H9 (cell line): ENCODE measurements around the gene CNGB1. TPM values are rescaled to one million over a fixed set of nuclear protein-coding genes. Genes with fewer than 3 reads are reported as not detected.
A peak's percentile ranks its signal among the peaks of the same experiment; 100 is the strongest.

Experiments used
- DNase-seq: peaks from one replicate; pipeline ENCODE4 v3.0.0-alpha.2; 2017
- H2AFZ ChIP-seq: one replicate; pipeline ENCODE4 v1.6.1; 2013; ENCODE audit warnings: mild to moderate bottlenecking, low read length, control low read depth, moderate library complexity
- H2AK5ac ChIP-seq: 2 replicates; pipeline ENCODE4 v1.6.1; 2013; ENCODE audit warnings: low read length, control low read depth, mixed read lengths; ENCODE audit not compliant: insufficient read length
- H2BK120ac ChIP-seq: one replicate; pipeline ENCODE4 v1.6.1; 2013; ENCODE audit warnings: low read depth, mild to moderate bottlenecking, low read length, control low read depth, inconsistent platforms; ENCODE audit not compliant: poor library complexity, severe bottlenecking
- H2BK12ac ChIP-seq: 2 replicates; pipeline ENCODE4 v1.6.1; 2013; ENCODE audit warnings: low read length, control low read depth, mixed read lengths, low read depth; ENCODE audit not compliant: insufficient read length
- H2BK15ac ChIP-seq: 2 replicates; pipeline ENCODE4 v1.6.1; 2013; ENCODE audit warnings: low read depth, low read length, control low read depth
- H2BK20ac ChIP-seq: one replicate; pipeline ENCODE4 v1.6.1; 2013; ENCODE audit warnings: low read depth, mild to moderate bottlenecking, low read length, control low read depth, inconsistent platforms; ENCODE audit not compliant: poor library complexity, severe bottlenecking
- H2BK5ac ChIP-seq: 2 replicates; pipeline ENCODE4 v1.6.1; 2013; ENCODE audit warnings: low read length, control low read depth, mixed read lengths; ENCODE audit not compliant: insufficient read length
- H3K14ac ChIP-seq: 2 replicates; pipeline ENCODE4 v1.6.1; 2013; ENCODE audit warnings: low read length, control low read depth; ENCODE audit not compliant: insufficient read depth
- H3K18ac ChIP-seq: 2 replicates; pipeline ENCODE4 v1.6.1; 2013; ENCODE audit warnings: low read depth, mild to moderate bottlenecking, mixed read lengths, low read length, control low read depth; ENCODE audit not compliant: insufficient read length
- H3K23ac ChIP-seq: 2 replicates; pipeline ENCODE4 v1.6.1; 2013; ENCODE audit warnings: low read length, control low read depth, mixed read lengths, low read depth; ENCODE audit not compliant: insufficient read length
- H3K23me2 ChIP-seq: 2 replicates; pipeline ENCODE4 v1.6.1; 2013; ENCODE audit warnings: low read depth, mild to moderate bottlenecking, mixed read lengths, low read length, control low read depth; ENCODE audit not compliant: insufficient read length, poor library complexity, severe bottlenecking
- H3K27ac ChIP-seq: 2 replicates; pipeline ENCODE4 v1.5.1; 2013; ENCODE audit warnings: low read length, control low read depth, mixed read lengths, low read depth; ENCODE audit not compliant: insufficient read length
- H3K27me3 ChIP-seq: 2 replicates; pipeline ENCODE4 v1.6.1; 2013; ENCODE audit warnings: low read length, control low read depth, inconsistent platforms; ENCODE audit not compliant: insufficient read depth
- H3K4ac ChIP-seq: 2 replicates; pipeline ENCODE4 v1.6.1; 2013; ENCODE audit warnings: low read depth, mild to moderate bottlenecking, control low read depth, inconsistent platforms, low read length, moderate library complexity
- H3K4me1 ChIP-seq: 2 replicates; pipeline ENCODE4 v1.6.1; 2013; ENCODE audit warnings: low read length, control low read depth, inconsistent platforms; ENCODE audit not compliant: insufficient read depth
- H3K4me2 ChIP-seq: 2 replicates; pipeline ENCODE4 v1.6.1; 2013; ENCODE audit warnings: low read length, control low read depth, mixed read lengths; ENCODE audit not compliant: insufficient read length, insufficient read depth
- H3K56ac ChIP-seq: 2 replicates; pipeline ENCODE4 v1.6.1; 2013; ENCODE audit warnings: low read depth, mild to moderate bottlenecking, mixed read lengths, low read length, control low read depth; ENCODE audit not compliant: insufficient read length
- H3K79me1 ChIP-seq: 2 replicates; pipeline ENCODE4 v1.6.1; 2013; ENCODE audit warnings: low read depth, mild to moderate bottlenecking, moderate library complexity, low read length, control low read depth, inconsistent platforms; ENCODE audit not compliant: insufficient read depth, poor library complexity, severe bottlenecking
- H3K79me2 ChIP-seq: 2 replicates; pipeline ENCODE4 v1.6.1; 2013; ENCODE audit warnings: low read length, control low read depth, inconsistent platforms; ENCODE audit not compliant: insufficient read depth
- H3K9ac ChIP-seq: 2 replicates; pipeline ENCODE4 v1.6.1; 2013; ENCODE audit warnings: low read length, control low read depth, mixed read lengths; ENCODE audit not compliant: insufficient read length; ENCODE audit errors: extremely low read depth
- H3K9me3 ChIP-seq: one replicate; pipeline ENCODE4 v1.6.1; 2013; ENCODE audit warnings: low read depth, low read length, inconsistent platforms; ENCODE audit not compliant: control insufficient read depth
- H3T11ph ChIP-seq: one replicate; pipeline ENCODE4 v1.6.1; 2013; ENCODE audit warnings: mild to moderate bottlenecking, low read length, control low read depth, inconsistent platforms
- H4K20me1 ChIP-seq: one replicate; pipeline ENCODE4 v1.6.1; 2013; ENCODE audit not compliant: control insufficient read depth, insufficient read length, insufficient read depth
- H4K5ac ChIP-seq: 2 replicates; pipeline ENCODE4 v1.6.1; 2013; ENCODE audit warnings: low read depth, mild to moderate bottlenecking, mixed read lengths, low read length, control low read depth; ENCODE audit not compliant: insufficient read length
- H4K8ac ChIP-seq: replicated peaks from 2 replicates; pipeline ENCODE4 v1.6.1; 2013; ENCODE audit warnings: low read length, control low read depth, mixed read lengths, low read depth; ENCODE audit not compliant: insufficient read length
- H4K91ac ChIP-seq: 2 replicates; pipeline ENCODE4 v1.6.1; 2013; ENCODE audit warnings: low read depth, mild to moderate bottlenecking, moderate library complexity, mixed read lengths, low read length, control low read depth; ENCODE audit not compliant: insufficient read length
- H3K27ac Mint-ChIP-seq, 3 experiments: 2 replicates in 2 of 3; 3 replicates in 1 of 3; pipeline ENCODE4 v1.8.0; 2020 to 2021; ENCODE audit warnings: mixed read lengths in 3 of 3, mild to moderate bottlenecking in 1 of 3, moderate library complexity in 1 of 3
- H3K27me3 Mint-ChIP-seq: 2 replicates; pipeline ENCODE4 v1.8.0; 2021; ENCODE audit warnings: low read depth, mild to moderate bottlenecking, moderate library complexity, mixed read lengths
- H3K36me3 Mint-ChIP-seq, 3 experiments: 2 replicates in 2 of 3; 3 replicates in 1 of 3; pipeline ENCODE4 v1.8.0; 2020 to 2021; ENCODE audit warnings: low read depth in 3 of 3, mixed read lengths in 3 of 3; ENCODE audit not compliant: insufficient read depth in 1 of 3
- H3K4me1 Mint-ChIP-seq, 2 experiments: 2 replicates each; pipeline ENCODE4 v1.8.0; 2020; ENCODE audit warnings: mixed read lengths in 2 of 2
- H3K4me3 Mint-ChIP-seq, 2 experiments: 2 replicates in 1 of 2; 3 replicates in 1 of 2; pipeline ENCODE4 v1.8.0; 2020 to 2021; ENCODE audit warnings: mild to moderate bottlenecking in 2 of 2, mixed read lengths in 2 of 2, moderate library complexity in 1 of 2
- H3K9me3 Mint-ChIP-seq, 2 experiments: 2 replicates in 1 of 2; 3 replicates in 1 of 2; pipeline ENCODE4 v1.8.0; 2020; ENCODE audit warnings: mild to moderate bottlenecking in 2 of 2, mixed read lengths in 2 of 2, moderate library complexity in 1 of 2
- WGBS: extraction: QIAGEN DNeasy Blood & Tissue Kit; methylation state at CpG from one replicate; pipeline ENCODE4 v1.1.7; 2013; ENCODE audit warnings: missing lambda C conversion rate, low lambda C conversion rate, mixed read lengths; ENCODE audit not compliant: insufficient read length; ENCODE audit errors: extremely low coverage; 5-methylcytosine and 5-hydroxymethylcytosine counted together
- total RNA-seq: library from RNA; stranded (reverse); gene quantifications from 2 replicates; pipeline ENCODE4 v1.2.1, GENCODE V29; 2021
- TF ChIP-seq, protein P1 (sequence below): fragments of 200-600 bp; sonication (generic); conservative IDR thresholded peaks from 3 replicates; pipeline ENCODE4 v1.8.0; 2021; ENCODE audit warnings: antibody characterized with exemption, mild to moderate bottlenecking

Gene CNGB1
- total RNA-seq, 1 experiment from 2014 or later, result not detected

DNA sequence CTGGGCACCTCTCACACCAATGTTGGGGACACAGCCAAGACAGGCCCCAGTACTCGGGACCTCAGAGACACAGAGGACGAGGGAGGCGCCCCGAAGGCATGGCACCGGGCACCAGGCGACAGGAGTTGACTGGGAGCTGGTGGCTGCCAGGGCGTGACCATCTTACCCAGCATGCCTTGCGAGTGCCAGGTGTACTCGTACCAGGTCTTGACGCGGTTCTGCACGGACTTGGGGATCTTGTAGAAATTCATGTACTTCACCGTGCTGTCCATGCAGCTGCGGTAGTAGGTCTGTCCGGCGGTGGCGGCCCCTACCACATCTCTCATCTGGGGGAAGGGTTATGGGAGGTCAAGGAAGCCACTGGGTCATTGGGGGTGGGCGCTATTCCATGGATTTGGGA lies 67.3 kb downstream of the CNGB1 start:
- H3K23ac ChIP-seq, result no peak overlapping the region
- H3K4me1 ChIP-seq, result no peaks in the 10 kb centered on the region
- H2BK20ac ChIP-seq, result no peak overlapping the region
- Mint-ChIP-seq H3K4me1 (peaks cover under 1 to 17% of the 10 kb centered on the region in 2 experiments; a peak in 3 of 4 replicates), H3K27ac (peak overlapping the region in 1 of 3 experiments; percentile 92; a peak in 1 of 7 replicates), H3K4me3 (no peak overlapping the region; a peak in 1 of 5 replicates), H3K9me3 (no peaks in the 10 kb centered on the region; a peak in 1 of 5 replicates), H3K27me3 (peaks cover 9% of the 10 kb centered on the region), H3K36me3 (no peaks in the 10 kb centered on the region)
- no peak overlapping the region for H3K18ac ChIP-seq
- H3K14ac ChIP-seq, result no peak overlapping the region; the same call in 1 of the 2 replicates
- H4K91ac ChIP-seq, result no peak overlapping the region
- no peak overlapping the region for H4K8ac ChIP-seq
- H3K27me3 ChIP-seq, result no peaks in the 10 kb centered on the region
- H3K9me3 ChIP-seq, result no peaks in the 10 kb centered on the region
- H4K20me1 ChIP-seq, result no peaks in the 10 kb centered on the region
- no peaks in the 10 kb centered on the region for H3K23me2 ChIP-seq
- TF ChIP-seq, protein P1, sequence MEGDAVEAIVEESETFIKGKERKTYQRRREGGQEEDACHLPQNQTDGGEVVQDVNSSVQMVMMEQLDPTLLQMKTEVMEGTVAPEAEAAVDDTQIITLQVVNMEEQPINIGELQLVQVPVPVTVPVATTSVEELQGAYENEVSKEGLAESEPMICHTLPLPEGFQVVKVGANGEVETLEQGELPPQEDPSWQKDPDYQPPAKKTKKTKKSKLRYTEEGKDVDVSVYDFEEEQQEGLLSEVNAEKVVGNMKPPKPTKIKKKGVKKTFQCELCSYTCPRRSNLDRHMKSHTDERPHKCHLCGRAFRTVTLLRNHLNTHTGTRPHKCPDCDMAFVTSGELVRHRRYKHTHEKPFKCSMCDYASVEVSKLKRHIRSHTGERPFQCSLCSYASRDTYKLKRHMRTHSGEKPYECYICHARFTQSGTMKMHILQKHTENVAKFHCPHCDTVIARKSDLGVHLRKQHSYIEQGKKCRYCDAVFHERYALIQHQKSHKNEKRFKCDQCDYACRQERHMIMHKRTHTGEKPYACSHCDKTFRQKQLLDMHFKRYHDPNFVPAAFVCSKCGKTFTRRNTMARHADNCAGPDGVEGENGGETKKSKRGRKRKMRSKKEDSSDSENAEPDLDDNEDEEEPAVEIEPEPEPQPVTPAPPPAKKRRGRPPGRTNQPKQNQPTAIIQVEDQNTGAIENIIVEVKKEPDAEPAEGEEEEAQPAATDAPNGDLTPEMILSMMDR, result no peak
- no peak overlapping the region for H2BK12ac ChIP-seq
- H2BK15ac ChIP-seq, result no peak overlapping the region
- WGBS, result no CpG with 5 or more reads among the region's 18 CpGs
- no peak overlapping the region for H3K27ac ChIP-seq
- H3K79me1 ChIP-seq, result no peaks in the 10 kb centered on the region
- no peak overlapping the region for H3K9ac ChIP-seq
- no peaks in the 10 kb centered on the region for H3K79me2 ChIP-seq
- H2AFZ ChIP-seq, result no peak overlapping the region
- no peak overlapping the region for H4K5ac ChIP-seq
- H3K4ac ChIP-seq, result no peak overlapping the region
- H3K56ac ChIP-seq, result no peak overlapping the region
- H2BK120ac ChIP-seq, result no peak overlapping the region
- H2AK5ac ChIP-seq, result no peak overlapping the region
- no peak overlapping the region for H3T11ph ChIP-seq
- no peak overlapping the region for H2BK5ac ChIP-seq
- DNase-seq, result no peak
- H3K4me2 ChIP-seq, result no peak overlapping the region
